ENCODE data around the gene PRKAR2A. TPM values are rescaled to one million over a fixed set of nuclear protein-coding genes. Genes with fewer than 3 reads are reported as not detected.
"Not testable (repeated sequence)": the region's sequence is repeated elsewhere in the genome, so short reads cannot be mapped to it uniquely, and the experiment has no call there.

Gene PRKAR2A
- total RNA-seq, 1 experiment from 2014 or later: 85.4 TPM

DNA sequence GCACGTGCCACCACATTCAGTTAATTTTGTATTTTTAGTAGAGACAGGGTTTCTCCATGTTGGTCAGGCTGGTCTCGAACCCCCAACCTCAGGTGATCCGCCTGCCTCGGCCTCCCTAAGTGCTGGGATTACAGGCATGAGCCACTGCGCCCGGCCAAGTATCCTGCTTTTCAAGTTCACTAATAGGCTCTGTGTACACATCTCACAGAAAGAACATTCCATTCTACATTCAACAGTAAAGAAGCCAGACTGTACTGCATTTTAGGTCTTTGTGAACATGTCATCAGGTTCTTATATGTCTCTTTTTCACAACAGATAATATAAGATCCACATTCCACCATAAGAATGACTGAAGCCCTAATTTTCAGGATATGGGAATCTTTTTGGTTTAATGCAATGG, 88.1 kb downstream of the PRKAR2A start:
- H3K36me3 ChIP-seq (ENCODE audit: control insufficient read depth, insufficient read depth, low read length); POLR2A ChIA-PET; CTCF ChIA-PET; DNase-seq (ENCODE audit: low read depth, low spot score); in situ Hi-C loops (cut with HindIII; ENCODE audit: low pct_unique_long_range_greater_than_20kb, low sequenced_read_pairs); H3K27ac ChIP-seq (ENCODE audit: low read length); BruUV-seq (replicated peaks); H3K9me3 ChIP-seq (ENCODE audit: control insufficient read depth, insufficient read depth, low read depth, low read length); H3K27me3 ChIP-seq (ENCODE audit: control insufficient read depth, insufficient read depth, low read length); H3K4me1 ChIP-seq (ENCODE audit: control insufficient read depth, insufficient read depth, low read length); ATAC-seq; H3K4me3 ChIP-seq (ENCODE audit: low read depth in 2 of 2, low read length in 2 of 2); intact Hi-C loops (cut with micrococcal nuclease; ENCODE audit: unreplicated experiment): not testable (repeated sequence)

GRCh38 chr3:48759071-48759470, 88.6 kb downstream of the PRKAR2A start:
- Histone ChIP-seq H3K4me1 (ENCODE audit: control insufficient read depth, insufficient read depth, low read length) (no peaks in the 10 kb centered on the region), H3K27me3 (ENCODE audit: control insufficient read depth, insufficient read depth, low read length) (no peaks in the 10 kb centered on the region), H3K36me3 (ENCODE audit: control insufficient read depth, insufficient read depth, low read length) (no peaks in the 10 kb centered on the region), H3K4me3 (ENCODE audit: low read depth in 2 of 2, low read length in 2 of 2) (no peak overlapping the region), H3K9me3 (ENCODE audit: control insufficient read depth, insufficient read depth, low read depth, low read length) (no peaks in the 10 kb centered on the region), H3K27ac (ENCODE audit: low read length) (no peak overlapping the region)
- BruUV-seq (replicated peaks): no TSS peak
- ATAC-seq (no peak), DNase-seq (ENCODE audit: low read depth, low spot score) (no peak)
- intact Hi-C loops (cut with micrococcal nuclease; ENCODE audit: unreplicated experiment) (no loop called here), in situ Hi-C loops (cut with HindIII; ENCODE audit: low pct_unique_long_range_greater_than_20kb, low sequenced_read_pairs) (no loop called here)
- ChIA-PET CTCF (no interaction called here), POLR2A (no interaction called here)
- TF ChIP-seq, protein P1, sequence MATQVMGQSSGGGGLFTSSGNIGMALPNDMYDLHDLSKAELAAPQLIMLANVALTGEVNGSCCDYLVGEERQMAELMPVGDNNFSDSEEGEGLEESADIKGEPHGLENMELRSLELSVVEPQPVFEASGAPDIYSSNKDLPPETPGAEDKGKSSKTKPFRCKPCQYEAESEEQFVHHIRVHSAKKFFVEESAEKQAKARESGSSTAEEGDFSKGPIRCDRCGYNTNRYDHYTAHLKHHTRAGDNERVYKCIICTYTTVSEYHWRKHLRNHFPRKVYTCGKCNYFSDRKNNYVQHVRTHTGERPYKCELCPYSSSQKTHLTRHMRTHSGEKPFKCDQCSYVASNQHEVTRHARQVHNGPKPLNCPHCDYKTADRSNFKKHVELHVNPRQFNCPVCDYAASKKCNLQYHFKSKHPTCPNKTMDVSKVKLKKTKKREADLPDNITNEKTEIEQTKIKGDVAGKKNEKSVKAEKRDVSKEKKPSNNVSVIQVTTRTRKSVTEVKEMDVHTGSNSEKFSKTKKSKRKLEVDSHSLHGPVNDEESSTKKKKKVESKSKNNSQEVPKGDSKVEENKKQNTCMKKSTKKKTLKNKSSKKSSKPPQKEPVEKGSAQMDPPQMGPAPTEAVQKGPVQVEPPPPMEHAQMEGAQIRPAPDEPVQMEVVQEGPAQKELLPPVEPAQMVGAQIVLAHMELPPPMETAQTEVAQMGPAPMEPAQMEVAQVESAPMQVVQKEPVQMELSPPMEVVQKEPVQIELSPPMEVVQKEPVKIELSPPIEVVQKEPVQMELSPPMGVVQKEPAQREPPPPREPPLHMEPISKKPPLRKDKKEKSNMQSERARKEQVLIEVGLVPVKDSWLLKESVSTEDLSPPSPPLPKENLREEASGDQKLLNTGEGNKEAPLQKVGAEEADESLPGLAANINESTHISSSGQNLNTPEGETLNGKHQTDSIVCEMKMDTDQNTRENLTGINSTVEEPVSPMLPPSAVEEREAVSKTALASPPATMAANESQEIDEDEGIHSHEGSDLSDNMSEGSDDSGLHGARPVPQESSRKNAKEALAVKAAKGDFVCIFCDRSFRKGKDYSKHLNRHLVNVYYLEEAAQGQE (IDR thresholded peaks at IDR 0.05; ENCODE audit: insufficient read depth in 1 of 2, low read depth in 2 of 2, low read length in 1 of 2): no peak
- TF ChIP-seq, protein P2, sequence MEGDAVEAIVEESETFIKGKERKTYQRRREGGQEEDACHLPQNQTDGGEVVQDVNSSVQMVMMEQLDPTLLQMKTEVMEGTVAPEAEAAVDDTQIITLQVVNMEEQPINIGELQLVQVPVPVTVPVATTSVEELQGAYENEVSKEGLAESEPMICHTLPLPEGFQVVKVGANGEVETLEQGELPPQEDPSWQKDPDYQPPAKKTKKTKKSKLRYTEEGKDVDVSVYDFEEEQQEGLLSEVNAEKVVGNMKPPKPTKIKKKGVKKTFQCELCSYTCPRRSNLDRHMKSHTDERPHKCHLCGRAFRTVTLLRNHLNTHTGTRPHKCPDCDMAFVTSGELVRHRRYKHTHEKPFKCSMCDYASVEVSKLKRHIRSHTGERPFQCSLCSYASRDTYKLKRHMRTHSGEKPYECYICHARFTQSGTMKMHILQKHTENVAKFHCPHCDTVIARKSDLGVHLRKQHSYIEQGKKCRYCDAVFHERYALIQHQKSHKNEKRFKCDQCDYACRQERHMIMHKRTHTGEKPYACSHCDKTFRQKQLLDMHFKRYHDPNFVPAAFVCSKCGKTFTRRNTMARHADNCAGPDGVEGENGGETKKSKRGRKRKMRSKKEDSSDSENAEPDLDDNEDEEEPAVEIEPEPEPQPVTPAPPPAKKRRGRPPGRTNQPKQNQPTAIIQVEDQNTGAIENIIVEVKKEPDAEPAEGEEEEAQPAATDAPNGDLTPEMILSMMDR (IDR thresholded peaks at IDR 0.05): no peak

- Histone ChIP-seq H3K27me3 (ENCODE audit: control insufficient read depth, insufficient read depth, low read length) (no peaks in the 10 kb centered on the region), H3K4me1 (ENCODE audit: control insufficient read depth, insufficient read depth, low read length) (no peaks in the 10 kb centered on the region), H3K4me3 (ENCODE audit: low read depth in 2 of 2, low read length in 2 of 2) (no peak overlapping the region), H3K27ac (ENCODE audit: low read length) (no peak overlapping the region), H3K36me3 (ENCODE audit: control insufficient read depth, insufficient read depth, low read length) (no peaks in the 10 kb centered on the region), H3K9me3 (ENCODE audit: control insufficient read depth, insufficient read depth, low read depth, low read length) (no peaks in the 10 kb centered on the region)
- ChIA-PET CTCF (no interaction called here), POLR2A (interaction anchor here (0.7 kb wide), 1 partner anchor 9 kb away, joined by 3 read pairs; no protein-coding TSS in a partner anchor)
- DNase-seq (ENCODE audit: low read depth, low spot score): no peak
- ATAC-seq: no peak
- no TSS peak for BruUV-seq (replicated peaks)
- in situ Hi-C loops (cut with HindIII; ENCODE audit: low pct_unique_long_range_greater_than_20kb, low sequenced_read_pairs) (no loop called here), intact Hi-C loops (cut with micrococcal nuclease; ENCODE audit: unreplicated experiment) (no loop called here)
- TF ChIP-seq, protein P2 (IDR thresholded peaks at IDR 0.05): no peak
- TF ChIP-seq, protein P1 (IDR thresholded peaks at IDR 0.05; ENCODE audit: insufficient read depth in 1 of 2, low read depth in 2 of 2, low read length in 1 of 2): no peak
- no peak for TF ChIP-seq SIN3A (IDR thresholded peaks at IDR 0.05; ENCODE audit: borderline replicate concordance, insufficient read depth, low read depth, low read length)
- no peak for TF ChIP-seq TCF7L2 (IDR thresholded peaks at IDR 0.05; ENCODE audit: low read depth, low read length)
- TF ChIP-seq POLR2AphosphoS5 (IDR thresholded peaks at IDR 0.05; ENCODE audit: low read depth, low read length): no peak
Measured at GRCh38 chr3:48756640-48757039, 91.0 kb downstream of the PRKAR2A start.

Data from Panc1 (cell line).